HCT116 (cell line): ENCODE results near the gene HRH2. TPM values are rescaled to one million over a fixed set of nuclear protein-coding genes. Genes with fewer than 3 reads are reported as not detected.

Experiments
- ATAC-seq: fragments of 200-7000 bp; cut with Tn5 transposase; 2 replicates; pipeline ENCODE4 v1.9.1; 2020; ENCODE audit warnings: mild to moderate bottlenecking, moderate library complexity
- BruUV-seq: library from RNA; stranded (reverse); fragments of 400-500 nt; replicated peaks from 2 replicates; lab custom pipeline; 2021; lab: Mats Ljungman, UMichigan
- CTCF ChIA-PET: fragments of 300-600 bp; sonication (Branson Sonifier 250); formaldehyde crosslinking; loops from one replicate; lab custom pipeline; 2021; ENCODE audit warnings: antibody characterized with exemption; lab: Charles Lee
- POLR2A ChIA-PET: fragments of 300-600, 350-600 bp; sonication (Branson Sonifier 250); formaldehyde crosslinking; loops from one replicate; lab custom pipeline; 2021; ENCODE audit warnings: antibody characterized with exemption; lab: Charles Lee
- RAD21 ChIA-PET, 2 experiments: fragments of 300-600 bp; sonication (Branson Sonifier 250); formaldehyde crosslinking; loops; one replicate each; lab custom pipeline; 2023; ENCODE audit warnings: low total read pairs in 2 of 2; ENCODE audit not compliant: uncharacterized antibody in 2 of 2, unreplicated experiment in 2 of 2, low non-redundant PET in 1 of 2; lab: Charles Lee
- DNase-seq: peaks from one replicate; pipeline ENCODE4 v3.0.0-alpha.2; 2010; ENCODE audit warnings: low read depth, low spot score
- H2AFZ ChIP-seq: fragments of 200-600 bp; shearing (Covaris generic), sonication (generic); 2 replicates; pipeline ENCODE4 v1.6.1; 2017; ENCODE audit warnings: low read depth, mixed run types, mixed read lengths, antibody characterized with exemption, low read length; ENCODE audit not compliant: poor library complexity, severe bottlenecking
- H3K27ac ChIP-seq: 2 replicates; pipeline ENCODE4 v1.5.1; 2012; ENCODE audit warnings: low read depth, low read length
- H3K27me3 ChIP-seq: fragments of 200-600 bp; sonication (generic); 2 replicates; pipeline ENCODE4 v1.6.1; 2016; ENCODE audit warnings: mixed run types, low read length, mixed read lengths; ENCODE audit not compliant: insufficient read depth
- H3K36me3 ChIP-seq, 2 experiments: fragments of 200-500 bp in 1 of 2; fragments of 200-600 bp in 1 of 2; sonication (Bioruptor generic) in 1 of 2; sonication (generic) in 1 of 2; 2 replicates each; pipeline versions ENCODE4 v1.5.1 to v1.6.1; 2014 to 2016; ENCODE audit warnings: low read length in 2 of 2, inconsistent platforms in 1 of 2, mixed read lengths in 1 of 2, mixed run types in 1 of 2; ENCODE audit not compliant: insufficient read depth in 2 of 2, control insufficient read depth in 1 of 2
- H3K4me1 ChIP-seq, 2 experiments: fragments of 200-600 bp in 1 of 2; sonication (generic) in 1 of 2; 2 replicates each; pipeline versions ENCODE4 v1.5.1 to v1.6.1; 2012 to 2017; ENCODE audit warnings: low read length in 2 of 2, inconsistent platforms in 1 of 2, mild to moderate bottlenecking in 1 of 2, mixed read lengths in 1 of 2, mixed run types in 1 of 2, moderate library complexity in 1 of 2; ENCODE audit not compliant: insufficient read depth in 2 of 2, control insufficient read depth in 1 of 2
- H3K4me2 ChIP-seq: fragments of 200-600 bp; sonication (generic); 2 replicates; pipeline ENCODE4 v1.6.1; 2017; ENCODE audit warnings: mixed run types, low read length, mixed read lengths
- H3K4me3 ChIP-seq, 2 experiments: fragments of 200-600 bp in 1 of 2; sonication (generic) in 1 of 2; replicated peaks in 1 of 2; 2 replicates each; pipeline ENCODE4 v1.5.1; 2011 to 2016; ENCODE audit warnings: low read length in 2 of 2, control low read depth in 1 of 2, low read depth in 1 of 2, mild to moderate bottlenecking in 1 of 2, mixed read lengths in 1 of 2, mixed run types in 1 of 2
- H3K79me2 ChIP-seq: fragments of 200-600 bp; sonication (generic); 2 replicates; pipeline ENCODE4 v1.6.1; 2017; ENCODE audit warnings: mild to moderate bottlenecking, mixed run types, low read length, moderate library complexity, mixed read lengths; ENCODE audit not compliant: insufficient read depth
- H3K9ac ChIP-seq: fragments of 200-600 bp; sonication (generic); 2 replicates; pipeline ENCODE4 v1.6.1; 2016; ENCODE audit warnings: low read length, mixed read lengths
- H3K9me2 ChIP-seq: fragments of 200-600 bp; sonication (generic), shearing (Covaris generic); 2 replicates; pipeline ENCODE4 v1.6.1; 2017; ENCODE audit warnings: mixed run types, mild to moderate bottlenecking, moderate library complexity; ENCODE audit not compliant: insufficient read depth
- H3K9me3 ChIP-seq, 2 experiments: fragments of 200-500 bp in 1 of 2; fragments of 200-600 bp in 1 of 2; sonication (Bioruptor generic) in 1 of 2; sonication (generic) in 1 of 2; 2 replicates each; pipeline ENCODE4 v1.6.1; 2014 to 2017; ENCODE audit warnings: low read length in 2 of 2, mixed read lengths in 2 of 2, inconsistent platforms in 1 of 2, low read depth in 1 of 2, mild to moderate bottlenecking in 1 of 2, mixed run types in 1 of 2, moderate library complexity in 1 of 2; ENCODE audit not compliant: control insufficient read depth in 1 of 2, insufficient read depth in 1 of 2
- H4K20me1 ChIP-seq: fragments of 200-600 bp; sonication (generic), shearing (Covaris generic); 2 replicates; pipeline ENCODE4 v1.6.1; 2017; ENCODE audit warnings: mixed run types, mild to moderate bottlenecking, moderate library complexity; ENCODE audit not compliant: insufficient read depth
- CBX3 ChIP-seq: IDR thresholded peaks from 2 replicates; pipeline ENCODE4 v1.6.1; 2012; ENCODE audit warnings: low read depth
- CEBPB ChIP-seq: IDR thresholded peaks from 2 replicates; pipeline ENCODE4 v1.6.1; 2012; ENCODE audit warnings: low read depth
- ELF1 ChIP-seq: IDR thresholded peaks from 2 replicates; pipeline ENCODE4 v1.6.1; 2012; ENCODE audit warnings: low read depth, borderline replicate concordance
- EZH2phosphoT487 ChIP-seq: fragments of 200-600 bp; IDR thresholded peaks from 2 replicates; pipeline ENCODE4 v1.6.1; 2018; ENCODE audit warnings: antibody characterized with exemption, borderline replicate concordance
- FOSL1 ChIP-seq: IDR thresholded peaks from 2 replicates; pipeline ENCODE4 v1.6.1; 2012; ENCODE audit warnings: low read depth
- RAD21 ChIP-seq: IDR thresholded peaks from 2 replicates; pipeline ENCODE4 v1.6.1; 2012; ENCODE audit warnings: low read depth, mild to moderate bottlenecking
- SIN3A ChIP-seq: IDR thresholded peaks from 2 replicates; pipeline ENCODE4 v1.6.1; 2012; ENCODE audit warnings: low read depth
- YY1 ChIP-seq: IDR thresholded peaks from 2 replicates; pipeline ENCODE4 v1.6.1; 2011; ENCODE audit warnings: low read length, low read depth, moderate library complexity, mild to moderate bottlenecking; ENCODE audit not compliant: insufficient replicate concordance; ENCODE audit errors: extremely low read depth
- ZFX ChIP-seq: fragments of 450-650 bp; IDR thresholded peaks from 2 replicates; pipeline ENCODE4 v1.6.1; 2017
- ZNF274 ChIP-seq: fragments of 200-500 bp; sonication (Bioruptor generic); IDR thresholded peaks from 2 replicates; pipeline ENCODE4 v1.6.1; 2014; ENCODE audit warnings: mild to moderate bottlenecking, low read depth, low read length, inconsistent platforms
- intact Hi-C: fragments of 100-400 bp; cut with micrococcal nuclease; formaldehyde crosslinking; loops from 2 replicates; pipeline ENCODE4 v1.10.0; 2022
- total RNA-seq: library from RNA; stranded (reverse); gene quantifications from one replicate; pipeline ENCODE4 v1.2.1, GENCODE V29; 2021; ENCODE audit not compliant: unreplicated experiment
- TF ChIP-seq, protein P1 (sequence below): IDR thresholded peaks from 2 replicates; pipeline ENCODE4 v1.6.1; 2011; ENCODE audit warnings: mild to moderate bottlenecking, low read length, moderate library complexity; ENCODE audit not compliant: insufficient replicate concordance; ENCODE audit errors: extremely low read depth
- TF ChIP-seq, protein P2 (sequence below), 3 experiments: fragments of 200-600 bp in 1 of 3; sonication (generic) in 1 of 3; IDR thresholded peaks in 2 of 3; conservative IDR thresholded peaks in 1 of 3; 2 replicates each; pipeline ENCODE4 v1.5.1; 2012 to 2017; ENCODE audit warnings: low read depth in 2 of 3, low read length in 2 of 3, antibody characterized with exemption in 1 of 3, borderline replicate concordance in 1 of 3, control low read depth in 1 of 3, mild to moderate bottlenecking in 1 of 3, mixed read lengths in 1 of 3, mixed run types in 1 of 3, moderate library complexity in 1 of 3; ENCODE audit not compliant: insufficient read depth in 1 of 3

The HRH2 gene
- total RNA-seq, 1 experiment from 2014 or later: 0.12 TPM

GRCh38 chr5:175724314-175725275 is 66.7 kb downstream of the HRH2 start:
- RAD21 ChIA-PET: no interaction called here
- H3K9ac ChIP-seq: no peak overlapping the region
- no TSS peak for BruUV-seq

GRCh38 chr5:175728316-175728715 is 70.4 kb downstream of the HRH2 start:
- Histone ChIP-seq H3K36me3 (no peaks in the 10 kb centered on the region), H3K27me3 (no peaks in the 10 kb centered on the region), H4K20me1 (no peaks in the 10 kb centered on the region), H3K9me3 (no peaks in the 10 kb centered on the region), H3K27ac (no peak overlapping the region), H2AFZ (no peak overlapping the region), H3K4me3 (no peak overlapping the region), H3K9me2 (no peaks in the 10 kb centered on the region), H3K79me2 (no peaks in the 10 kb centered on the region), H3K4me2 (no peak overlapping the region), H3K9ac (no peak overlapping the region), H3K4me1 (peaks cover 0 to 4% of the 10 kb centered on the region in 2 experiments; a peak in 3 of 4 replicates)
- ChIA-PET POLR2A (no interaction called here), RAD21 (no interaction called here), CTCF (interaction anchor here (1.4 kb wide), 1 partner anchor 10 kb away, joined by 4 read pairs; no protein-coding TSS in a partner anchor)
- intact Hi-C loops: loop anchor here (2.0 kb wide), 1 partner anchor 176 kb away; no protein-coding TSS in a partner anchor
- no TSS peak for BruUV-seq
- no peak for ATAC-seq
- DNase-seq: no peak
- TF ChIP-seq CEBPB: no peak
- TF ChIP-seq SIN3A: no peak
- no peak for TF ChIP-seq ZNF274
- no peak for TF ChIP-seq CBX3
- no peak for TF ChIP-seq EZH2phosphoT487
- TF ChIP-seq, protein P1, sequence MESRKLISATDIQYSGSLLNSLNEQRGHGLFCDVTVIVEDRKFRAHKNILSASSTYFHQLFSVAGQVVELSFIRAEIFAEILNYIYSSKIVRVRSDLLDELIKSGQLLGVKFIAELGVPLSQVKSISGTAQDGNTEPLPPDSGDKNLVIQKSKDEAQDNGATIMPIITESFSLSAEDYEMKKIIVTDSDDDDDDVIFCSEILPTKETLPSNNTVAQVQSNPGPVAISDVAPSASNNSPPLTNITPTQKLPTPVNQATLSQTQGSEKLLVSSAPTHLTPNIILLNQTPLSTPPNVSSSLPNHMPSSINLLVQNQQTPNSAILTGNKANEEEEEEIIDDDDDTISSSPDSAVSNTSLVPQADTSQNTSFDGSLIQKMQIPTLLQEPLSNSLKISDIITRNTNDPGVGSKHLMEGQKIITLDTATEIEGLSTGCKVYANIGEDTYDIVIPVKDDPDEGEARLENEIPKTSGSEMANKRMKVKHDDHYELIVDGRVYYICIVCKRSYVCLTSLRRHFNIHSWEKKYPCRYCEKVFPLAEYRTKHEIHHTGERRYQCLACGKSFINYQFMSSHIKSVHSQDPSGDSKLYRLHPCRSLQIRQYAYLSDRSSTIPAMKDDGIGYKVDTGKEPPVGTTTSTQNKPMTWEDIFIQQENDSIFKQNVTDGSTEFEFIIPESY: no peak
- no peak for TF ChIP-seq ELF1
- TF ChIP-seq ZFX: no peak
- TF ChIP-seq RAD21: no peak
- TF ChIP-seq YY1: no peak

More at GRCh38 chr5:175724314-175725275, 66.7 kb downstream of the HRH2 start:
- H4K20me1 ChIP-seq: no peaks in the 10 kb centered on the region
- DNase-seq (no peak), ATAC-seq (no peak)
- no peaks in the 10 kb centered on the region for H3K4me1 ChIP-seq
- H3K4me3 ChIP-seq: no peak overlapping the region
- ChIA-PET POLR2A (no interaction called here), CTCF (interaction anchor here (0.6 to 2.4 kb wide), 2 partner anchors 191 to 773 kb away, joined by 3 to 10 read pairs; no protein-coding TSS in a partner anchor)
- no peaks in the 10 kb centered on the region for H3K9me2 ChIP-seq
- H3K27ac ChIP-seq: no peak overlapping the region
- H3K4me2 ChIP-seq: no peak overlapping the region
- H3K79me2 ChIP-seq: no peaks in the 10 kb centered on the region
- TF ChIP-seq FOSL1: no peak
- TF ChIP-seq, protein P2, sequence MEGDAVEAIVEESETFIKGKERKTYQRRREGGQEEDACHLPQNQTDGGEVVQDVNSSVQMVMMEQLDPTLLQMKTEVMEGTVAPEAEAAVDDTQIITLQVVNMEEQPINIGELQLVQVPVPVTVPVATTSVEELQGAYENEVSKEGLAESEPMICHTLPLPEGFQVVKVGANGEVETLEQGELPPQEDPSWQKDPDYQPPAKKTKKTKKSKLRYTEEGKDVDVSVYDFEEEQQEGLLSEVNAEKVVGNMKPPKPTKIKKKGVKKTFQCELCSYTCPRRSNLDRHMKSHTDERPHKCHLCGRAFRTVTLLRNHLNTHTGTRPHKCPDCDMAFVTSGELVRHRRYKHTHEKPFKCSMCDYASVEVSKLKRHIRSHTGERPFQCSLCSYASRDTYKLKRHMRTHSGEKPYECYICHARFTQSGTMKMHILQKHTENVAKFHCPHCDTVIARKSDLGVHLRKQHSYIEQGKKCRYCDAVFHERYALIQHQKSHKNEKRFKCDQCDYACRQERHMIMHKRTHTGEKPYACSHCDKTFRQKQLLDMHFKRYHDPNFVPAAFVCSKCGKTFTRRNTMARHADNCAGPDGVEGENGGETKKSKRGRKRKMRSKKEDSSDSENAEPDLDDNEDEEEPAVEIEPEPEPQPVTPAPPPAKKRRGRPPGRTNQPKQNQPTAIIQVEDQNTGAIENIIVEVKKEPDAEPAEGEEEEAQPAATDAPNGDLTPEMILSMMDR (IDR thresholded peaks at IDR 0.05 in 2 of 3, conservative IDR thresholded peaks at IDR 0.05 in 1 of 3; ENCODE audit: borderline replicate concordance in 1 of 3, insufficient read depth in 1 of 3, low read depth in 2 of 3, low read length in 2 of 3): no peak
- no peaks in the 10 kb centered on the region for H3K9me3 ChIP-seq
- intact Hi-C loops: no loop called here
- H3K27me3 ChIP-seq: no peaks in the 10 kb centered on the region
- H2AFZ ChIP-seq: no peak overlapping the region
- H3K36me3 ChIP-seq: no peaks in the 10 kb centered on the region
